A549 (cell line): Measurements from ENCODE around the gene CHMP3. TPM values are rescaled to one million over a fixed set of nuclear protein-coding genes. Genes with fewer than 3 reads are reported as not detected.

Experiments
- ATAC-seq, 2 experiments: fragments of 200-7000 bp in 1 of 2; fragments of >200 bp in 1 of 2; cut with Nextera tagmentation in 1 of 2; cut with Tn5 transposase in 1 of 2; 3 replicates each; pipeline versions ENCODE4 v1.8.0 to v1.9.1; 2018 to 2020; ENCODE audit warnings: mild to moderate bottlenecking in 1 of 2, moderate library complexity in 1 of 2
- CTCF ChIA-PET: fragments of 300-600 bp; sonication (Branson Sonifier 250); formaldehyde crosslinking; extraction: SDS; loops from one replicate; lab custom pipeline; 2021; ENCODE audit warnings: antibody characterized with exemption, inconsistent platforms; lab: Yijun Ruan, JAX
- POLR2A ChIA-PET: fragments of 350-600 bp; formaldehyde crosslinking; extraction: SDS; loops from one replicate; lab custom pipeline; 2021; ENCODE audit warnings: antibody characterized with exemption, inconsistent platforms; lab: Yijun Ruan, JAX
- DNase-seq, 2 experiments: peaks; one replicate each; pipeline versions ENCODE4 v3.0.0 to v3.0.0-alpha.2; 2011 to 2016; ENCODE audit warnings: low read depth in 1 of 2, low spot score in 1 of 2
- FAIRE-seq: peaks from 2 replicates; lab custom pipeline; 2011; peaks lifted over from hg19 to GRCh38; lab: Jason Lieb, UNC
- H3K27ac ChIP-seq, 2 experiments: fragments of >200 bp; sonication (Bioruptor Twin); formaldehyde crosslinking; 3 replicates each; pipeline ENCODE4 v1.5.1; 2016 to 2017
- H3K4me1 ChIP-seq: fragments of >200 bp; sonication (Bioruptor Twin); formaldehyde crosslinking; 3 replicates; pipeline ENCODE4 v1.6.1; 2016
- H3K4me2 ChIP-seq: fragments of >200 bp; sonication (Bioruptor Twin); formaldehyde crosslinking; 3 replicates; pipeline ENCODE4 v1.6.1; 2016
- H3K4me3 ChIP-seq: fragments of >200 bp; sonication (Bioruptor Twin); formaldehyde crosslinking; 3 replicates; pipeline ENCODE4 v1.5.1; 2016
- H3K9me3 ChIP-seq: fragments of >200 bp; sonication (Bioruptor Twin); formaldehyde crosslinking; 3 replicates; pipeline ENCODE4 v1.6.1; 2016
- CBX2 ChIP-seq: fragments of 200-600 bp; sonication (generic); IDR thresholded peaks from 2 replicates; pipeline ENCODE4 v1.6.1; 2016; ENCODE audit warnings: low read depth, mild to moderate bottlenecking, borderline replicate concordance
- CHD4 ChIP-seq: fragments of 200-600 bp; sonication (generic); IDR thresholded peaks from 2 replicates; pipeline ENCODE4 v1.6.1; 2016; ENCODE audit warnings: antibody characterized with exemption, mild to moderate bottlenecking, borderline replicate concordance
- EHF ChIP-seq: fragments of 250-450 bp; sonication (Bioruptor Pico); IDR thresholded peaks from 2 replicates; pipeline ENCODE4 v1.5.0; 2020; ENCODE audit warnings: mild to moderate bottlenecking
- HOXA7 ChIP-seq: fragments of 250-450 bp; sonication (Bioruptor Pico); IDR thresholded peaks from 2 replicates; pipeline ENCODE4 v1.5.0; 2020; ENCODE audit warnings: mild to moderate bottlenecking, moderate library complexity
- KDM5A ChIP-seq: fragments of 200-600 bp; sonication (generic); IDR thresholded peaks from 2 replicates; pipeline ENCODE4 v1.6.1; 2016; ENCODE audit warnings: antibody characterized with exemption, mild to moderate bottlenecking
- MAFK ChIP-seq: fragments of 450-650 bp; IDR thresholded peaks from 2 replicates; pipeline ENCODE4 v1.6.1; 2014; ENCODE audit not compliant: partially characterized antibody
- RAD21 ChIP-seq, 2 experiments: fragments of >200 bp in 1 of 2; sonication (Bioruptor Twin) in 1 of 2; formaldehyde crosslinking in 1 of 2; IDR thresholded peaks in 1 of 2; conservative IDR thresholded peaks in 1 of 2; 2 replicates in 1 of 2; 3 replicates in 1 of 2; pipeline ENCODE4 v1.6.1; 2012 to 2018; ENCODE audit warnings: inconsistent platforms in 1 of 2
- TFCP2L1 ChIP-seq: fragments of 250-450 bp; sonication (Bioruptor Pico); IDR thresholded peaks from 2 replicates; pipeline ENCODE4 v1.5.0; 2021; ENCODE audit warnings: mild to moderate bottlenecking
- TP53 ChIP-seq: fragments of 250-450 bp; sonication (Bioruptor Pico); IDR thresholded peaks from 2 replicates; pipeline ENCODE4 v1.5.0; 2021; ENCODE audit warnings: mild to moderate bottlenecking, moderate library complexity
- WGBS: methylation state at CpG from one replicate; pipeline ENCODE4 v1.1.6; 2017; ENCODE audit errors: missing lambda C conversion rate; 5-methylcytosine and 5-hydroxymethylcytosine counted together
- polyA plus RNA-seq, 4 experiments: library from polyadenylated mRNA; depleted of rRNA in 3 of 4; stranded (reverse); fragments of >200 nt; fragmentation: RNase III in 1 of 4; extraction: RNeasy Plus Mini Kit Qiagen cat#74134 plus additional on column Dnase treatment in 1 of 4; gene quantifications; 2 replicates in 3 of 4; 3 replicates in 1 of 4; pipeline ENCODE4 v1.2.3, GENCODE V29; 2011 to 2017
- small RNA-seq, 6 experiments: library from RNA; depleted of rRNA; stranded (forward); fragments of <200 nt; gene quantifications; one replicate each; pipeline ENCODE3, GENCODE V24; 2012
- TF ChIP-seq, protein P1 (sequence below): fragments of 450-650 bp; IDR thresholded peaks from 2 replicates; pipeline ENCODE4 v1.6.1; 2014; ENCODE audit warnings: antibody characterized with exemption
- TF ChIP-seq, protein P2 (sequence below): IDR thresholded peaks from 2 replicates; pipeline ENCODE4 v1.6.1; 2012; ENCODE audit warnings: low read depth, borderline replicate concordance

CHMP3 gene
- polyA plus RNA-seq, 2 of the 4 experiments (the other 2 are of a cell fraction): 108 to 246 TPM

DNA sequence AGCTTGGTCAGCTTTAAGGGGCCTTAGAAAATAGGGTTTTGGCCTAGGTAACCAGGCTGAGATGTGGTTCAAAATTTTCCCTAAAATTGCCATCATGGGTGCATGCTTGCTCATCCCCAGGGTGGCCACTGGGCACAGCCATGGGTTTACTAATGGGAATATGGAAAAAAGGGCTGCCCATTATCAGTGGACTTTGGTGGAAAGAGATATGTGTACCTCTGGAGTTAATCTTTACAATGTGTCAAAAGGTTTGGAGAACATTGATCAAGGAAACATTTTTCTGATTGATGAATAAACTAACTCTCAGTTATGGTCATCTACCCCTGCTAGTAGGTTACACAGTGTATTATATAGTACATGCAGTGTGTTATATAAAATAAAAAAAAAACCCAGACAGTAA, 109.0 kb downstream of the CHMP3 start:
- POLR2A ChIA-PET: interaction anchor here (4.6 kb wide), 1 partner anchor 13 kb away, joined by 43 read pairs; the partner anchor contains the start of gene KDM3A
- CTCF ChIA-PET: no interaction called here
- no peaks in the 10 kb centered on the region for H3K4me1 ChIP-seq
- DNase-seq: no peak
- no peak overlapping the region for H3K4me2 ChIP-seq
- no peaks in the 10 kb centered on the region for H3K9me3 ChIP-seq
- H3K27ac ChIP-seq: no peak overlapping the region
- H3K4me3 ChIP-seq: no peak overlapping the region
- TF ChIP-seq RAD21 (conservative IDR thresholded peaks at IDR 0.05 in 1 of 2, IDR thresholded peaks at IDR 0.05 in 1 of 2) (no peak), CBX2 (no peak), CHD4 (no peak), HOXA7 (CRISPR knock-in tag) (no peak)
- TF ChIP-seq, protein P1, sequence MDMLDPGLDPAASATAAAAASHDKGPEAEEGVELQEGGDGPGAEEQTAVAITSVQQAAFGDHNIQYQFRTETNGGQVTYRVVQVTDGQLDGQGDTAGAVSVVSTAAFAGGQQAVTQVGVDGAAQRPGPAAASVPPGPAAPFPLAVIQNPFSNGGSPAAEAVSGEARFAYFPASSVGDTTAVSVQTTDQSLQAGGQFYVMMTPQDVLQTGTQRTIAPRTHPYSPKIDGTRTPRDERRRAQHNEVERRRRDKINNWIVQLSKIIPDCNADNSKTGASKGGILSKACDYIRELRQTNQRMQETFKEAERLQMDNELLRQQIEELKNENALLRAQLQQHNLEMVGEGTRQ: no peak
- no peak for FAIRE-seq
- ATAC-seq: peak; percentile 28 to 31; a peak in 1 of 6 replicates

DNA sequence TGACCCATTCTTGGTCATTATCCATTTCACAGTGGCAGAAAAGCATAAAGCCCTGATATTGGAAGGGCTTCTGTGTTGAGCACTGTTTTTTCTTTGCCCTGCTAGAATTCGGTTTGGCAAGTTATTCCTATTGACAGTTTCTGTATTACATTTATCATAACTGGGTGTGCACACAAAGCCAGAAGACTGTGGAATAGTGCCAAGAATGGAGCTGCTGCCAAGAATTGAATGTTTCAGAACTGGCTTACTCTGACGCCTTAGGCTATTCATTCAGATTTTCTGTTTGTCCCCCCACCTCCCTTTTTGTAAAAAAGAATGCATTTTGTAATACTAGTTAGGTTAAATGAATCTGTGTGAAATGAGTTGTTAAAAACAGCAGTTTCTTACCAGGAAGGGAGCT, 109.4 kb downstream of the CHMP3 start:
- FAIRE-seq: no peak
- H3K4me3 ChIP-seq: no peak overlapping the region
- no peak overlapping the region for H3K27ac ChIP-seq
- ChIA-PET CTCF (no interaction called here), POLR2A (interaction anchor here (4.6 kb wide), 1 partner anchor 12 kb away, joined by 43 read pairs; the partner anchor contains the start of gene KDM3A)
- WGBS: 86% methylated on average over 2 of the region's 2 CpGs
- DNase-seq: no peak
- no peak for TF ChIP-seq TFCP2L1 (CRISPR knock-in tag)
- no peak for TF ChIP-seq KDM5A
- TF ChIP-seq MAFK: no peak
- TF ChIP-seq, protein P2, sequence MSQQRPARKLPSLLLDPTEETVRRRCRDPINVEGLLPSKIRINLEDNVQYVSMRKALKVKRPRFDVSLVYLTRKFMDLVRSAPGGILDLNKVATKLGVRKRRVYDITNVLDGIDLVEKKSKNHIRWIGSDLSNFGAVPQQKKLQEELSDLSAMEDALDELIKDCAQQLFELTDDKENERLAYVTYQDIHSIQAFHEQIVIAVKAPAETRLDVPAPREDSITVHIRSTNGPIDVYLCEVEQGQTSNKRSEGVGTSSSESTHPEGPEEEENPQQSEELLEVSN: no peak
- TF ChIP-seq EHF (CRISPR knock-in tag): no peak
- no peak for TF ChIP-seq TP53 (CRISPR knock-in tag)
- TF ChIP-seq, protein P1: no peak
- H3K4me1 ChIP-seq: no peaks in the 10 kb centered on the region
- H3K4me2 ChIP-seq: no peak overlapping the region
- H3K9me3 ChIP-seq: no peaks in the 10 kb centered on the region
- no peak for ATAC-seq

Small RNA genes within 50 kb of the gene (small RNA-seq; reads per million reads assigned to genes)
- 0 reads per million in 6 experiments for gene RNU6-640P

Other genes starting within 250 kb of the CHMP3 start
- 0.30 and 0.37 TPM in 2 replicates for gene REEP1, start 225.8 kb downstream of the CHMP3 start, polyA plus RNA-seq (2011; rRNA removed)
- 0.36 to 0.52 TPM (median 0.45 TPM) in 3 replicates for gene REEP1, start 225.8 kb downstream of the CHMP3 start, polyA plus RNA-seq (2017; fragmentation: RNase III; extraction: RNeasy Plus Mini Kit Qiagen cat#74134 plus additional on column Dnase treatment)
- 53.7 and 57.0 TPM in 2 replicates for gene KDM3A, start 122.1 kb downstream of the CHMP3 start, polyA plus RNA-seq (2011; rRNA removed)
- 21.2 to 22.9 TPM (median 21.2 TPM) in 3 replicates for gene KDM3A, start 122.1 kb downstream of the CHMP3 start, polyA plus RNA-seq (2017; fragmentation: RNase III; extraction: RNeasy Plus Mini Kit Qiagen cat#74134 plus additional on column Dnase treatment)
- gene RNF103, start 60.4 kb upstream of the CHMP3 start, polyA plus RNA-seq (2011; rRNA removed): 30.0 and 38.3 TPM in 2 replicates
- gene RNF103, start 60.4 kb upstream of the CHMP3 start, polyA plus RNA-seq (2017; fragmentation: RNase III; extraction: RNeasy Plus Mini Kit Qiagen cat#74134 plus additional on column Dnase treatment): 18.8 to 23.1 TPM (median 20.0 TPM) in 3 replicates
- gene RMND5A, start 156.8 kb upstream of the CHMP3 start, polyA plus RNA-seq (2011; rRNA removed): 28.0 and 32.6 TPM in 2 replicates
- gene RMND5A, start 156.8 kb upstream of the CHMP3 start, polyA plus RNA-seq (2017; fragmentation: RNase III; extraction: RNeasy Plus Mini Kit Qiagen cat#74134 plus additional on column Dnase treatment): 9.9 to 10.5 TPM (median 10.3 TPM) in 3 replicates
- 0.29 and 0.40 TPM in 2 replicates for gene CD8A, start 227.5 kb upstream of the CHMP3 start, polyA plus RNA-seq (2011; rRNA removed)
- gene CD8A, start 227.5 kb upstream of the CHMP3 start, polyA plus RNA-seq (2017; fragmentation: RNase III; extraction: RNeasy Plus Mini Kit Qiagen cat#74134 plus additional on column Dnase treatment): 0.10 to 0.25 TPM (median 0.22 TPM) in 3 replicates